ENCODE results near the gene MYH11.
"Not testable (repeated sequence)": the region's sequence is repeated elsewhere in the genome, so short reads cannot be mapped to it uniquely, and the experiment has no call there.

The MYH11 gene

GRCh38 chr16:15799851-15800495 lies 56.9 kb downstream of the MYH11 start:
- no peak for DNase-seq (ENCODE audit: low spot score in 2 of 2)
- Histone ChIP-seq H3K4me1 (no peaks in the 10 kb centered on the region), H3K36me3 (replicated peaks) (no peaks in the 10 kb centered on the region), H3K4me3 (no peak overlapping the region), H3K27me3 (ENCODE audit: low read depth) (no peaks in the 10 kb centered on the region), H3K9me3 (no peaks in the 10 kb centered on the region)
- in situ Hi-C loops (cut with MboI; ENCODE audit: low sequenced_read_pairs) = no loop called here

GRCh38 chr16:15798671-15799070 lies 58.2 kb downstream of the MYH11 start:
- H3K4me3 ChIP-seq = no peak overlapping the region

GRCh38 chr16:15796885-15797284 lies 59.9 kb downstream of the MYH11 start:
- in situ Hi-C loops (cut with MboI; ENCODE audit: low sequenced_read_pairs) = no loop called here
- no peak overlapping the region for H3K4me3 ChIP-seq
- no peak for DNase-seq (ENCODE audit: low spot score in 2 of 2)
- no peaks in the 10 kb centered on the region for H3K4me1 ChIP-seq
- H3K9me3 ChIP-seq = no peaks in the 10 kb centered on the region
- H3K36me3 ChIP-seq (replicated peaks) = no peaks in the 10 kb centered on the region
- H3K27me3 ChIP-seq (ENCODE audit: low read depth) = no peaks in the 10 kb centered on the region

More at GRCh38 chr16:15798671-15799070, 58.2 kb downstream of the MYH11 start:
- DNase-seq (ENCODE audit: low spot score in 2 of 2) = no peak
- no peaks in the 10 kb centered on the region for H3K4me1 ChIP-seq
- H3K36me3 ChIP-seq (replicated peaks) = no peaks in the 10 kb centered on the region
- H3K27me3 ChIP-seq (ENCODE audit: low read depth) = no peaks in the 10 kb centered on the region
- H3K9me3 ChIP-seq = no peaks in the 10 kb centered on the region
- in situ Hi-C loops (cut with MboI; ENCODE audit: low sequenced_read_pairs) = no loop called here

DNA sequence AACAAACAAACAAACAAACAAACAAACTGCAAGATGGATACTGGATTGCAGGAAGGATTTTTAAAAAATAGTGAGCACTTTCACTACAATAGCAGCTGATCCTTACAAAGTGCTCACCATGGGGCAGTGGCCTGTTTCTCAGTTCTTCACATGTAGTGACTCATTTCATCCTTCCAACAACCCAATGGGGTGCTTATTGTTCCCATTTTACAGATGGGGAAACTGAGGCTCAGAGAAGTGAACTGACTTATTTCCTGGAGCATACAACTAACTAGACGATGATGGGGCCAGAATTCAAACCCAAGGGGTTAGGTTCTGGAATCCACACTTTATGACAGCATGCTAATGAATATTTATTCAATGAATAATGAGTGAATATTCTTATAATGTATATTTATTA lies 61.2 kb downstream of the MYH11 start:
- no peak overlapping the region for H3K4me3 ChIP-seq
- H3K27me3 ChIP-seq (ENCODE audit: low read depth) = no peaks in the 10 kb centered on the region
- no peaks in the 10 kb centered on the region for H3K36me3 ChIP-seq (replicated peaks)
- DNase-seq (ENCODE audit: low spot score in 2 of 2) = no peak
- H3K4me1 ChIP-seq = no peaks in the 10 kb centered on the region
- H3K9me3 ChIP-seq = no peaks in the 10 kb centered on the region
- in situ Hi-C loops (cut with MboI; ENCODE audit: low sequenced_read_pairs) = no loop called here

- no peaks in the 10 kb centered on the region for H3K27me3 ChIP-seq (ENCODE audit: low read depth)
- no peak overlapping the region for H3K4me3 ChIP-seq
- H3K36me3 ChIP-seq (replicated peaks) = no peaks in the 10 kb centered on the region
- H3K9me3 ChIP-seq = no peaks in the 10 kb centered on the region
- in situ Hi-C loops (cut with MboI; ENCODE audit: low sequenced_read_pairs) = no loop called here
- no peaks in the 10 kb centered on the region for H3K4me1 ChIP-seq
- no peak for DNase-seq (ENCODE audit: low spot score in 2 of 2)
Observed at GRCh38 chr16:15792563-15792971, 64.3 kb downstream of the MYH11 start.

DNA sequence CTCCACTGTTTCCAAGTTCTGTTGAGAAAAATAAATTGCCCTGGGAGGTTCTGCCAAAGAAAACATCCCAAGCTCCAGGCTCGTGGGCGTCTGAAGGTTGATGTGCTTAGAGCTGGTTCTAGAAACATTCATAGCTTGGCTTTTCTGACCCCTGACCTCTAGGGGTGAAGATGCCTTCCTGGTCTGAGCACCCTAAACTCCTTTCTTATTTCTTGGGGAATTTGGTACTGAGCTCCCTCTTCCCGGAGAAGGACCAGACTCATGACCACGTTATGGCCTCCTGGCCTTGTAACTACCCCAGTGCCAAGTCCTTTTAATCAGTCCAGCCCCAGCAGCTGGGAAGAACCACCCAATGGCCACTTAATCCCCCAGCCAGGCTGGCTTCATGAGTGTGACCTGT lies 66.4 kb downstream of the MYH11 start:
- Histone ChIP-seq H3K4me3 (no peak overlapping the region), H3K9me3 (no peaks in the 10 kb centered on the region), H3K36me3 (replicated peaks) (no peaks in the 10 kb centered on the region), H3K27me3 (ENCODE audit: low read depth) (no peaks in the 10 kb centered on the region), H3K4me1 (no peaks in the 10 kb centered on the region)
- in situ Hi-C loops (cut with MboI; ENCODE audit: low sequenced_read_pairs) = no loop called here
- no peak for DNase-seq (ENCODE audit: low spot score in 2 of 2)

DNA sequence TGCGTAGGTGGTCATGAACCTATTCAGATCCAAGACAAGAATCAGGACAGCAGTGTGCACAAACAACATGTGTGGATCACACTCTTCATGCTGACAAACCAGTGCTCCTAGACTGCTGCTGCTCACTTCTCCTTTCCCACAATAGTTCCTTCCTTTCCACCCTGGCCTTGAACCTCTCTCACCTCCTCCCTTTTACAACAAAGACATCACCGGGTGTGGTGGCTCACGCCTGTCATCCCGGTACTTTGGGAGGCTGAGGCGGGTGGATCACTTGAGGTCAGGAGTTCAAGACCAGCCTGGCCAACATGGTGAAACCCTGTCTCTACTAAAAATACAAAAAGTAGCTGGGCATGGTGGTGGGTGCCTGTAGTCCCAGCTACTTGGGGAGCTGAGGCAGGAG lies 67.0 kb downstream of the MYH11 start:
- DNase-seq (ENCODE audit: low spot score in 2 of 2); in situ Hi-C loops (cut with MboI; ENCODE audit: low sequenced_read_pairs); H3K9me3 ChIP-seq; H3K36me3 ChIP-seq (replicated peaks); H3K27me3 ChIP-seq (ENCODE audit: low read depth); H3K4me1 ChIP-seq; H3K4me3 ChIP-seq: not testable (repeated sequence)

DNA sequence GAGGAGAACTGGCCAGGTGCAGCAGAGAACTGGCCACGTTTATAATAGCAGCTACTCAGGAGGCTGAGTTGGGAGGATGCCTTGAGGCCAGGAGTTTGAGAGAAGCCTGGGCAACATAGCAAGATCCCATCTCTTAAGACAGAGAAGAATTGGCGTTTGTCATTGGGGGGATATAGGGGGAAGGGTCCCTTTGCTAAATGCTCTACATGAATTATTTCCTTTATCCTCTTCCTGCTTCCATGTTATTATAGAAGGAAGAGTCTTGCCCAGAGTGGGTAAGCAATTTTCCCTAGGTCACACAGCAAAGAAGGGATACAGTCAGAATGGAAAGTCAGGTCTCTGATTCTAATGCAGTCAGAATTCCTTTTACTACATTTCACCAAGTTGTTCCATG lies 68.0 kb downstream of the MYH11 start:
- Histone ChIP-seq H3K4me3 (no peak overlapping the region), H3K27me3 (ENCODE audit: low read depth) (no peaks in the 10 kb centered on the region), H3K36me3 (replicated peaks) (no peaks in the 10 kb centered on the region), H3K9me3 (no peaks in the 10 kb centered on the region), H3K4me1 (no peaks in the 10 kb centered on the region)
- DNase-seq (ENCODE audit: low spot score in 2 of 2) = no peak
- in situ Hi-C loops (cut with MboI; ENCODE audit: low sequenced_read_pairs) = no loop called here

- in situ Hi-C loops (cut with MboI; ENCODE audit: low sequenced_read_pairs) = no loop called here
- Histone ChIP-seq H3K4me3 (no peak overlapping the region), H3K27me3 (ENCODE audit: low read depth) (no peaks in the 10 kb centered on the region), H3K9me3 (no peaks in the 10 kb centered on the region), H3K36me3 (replicated peaks) (no peaks in the 10 kb centered on the region), H3K4me1 (no peaks in the 10 kb centered on the region)
- DNase-seq (ENCODE audit: low spot score in 2 of 2) = no peak
Observed at GRCh38 chr16:15786501-15786900, 70.3 kb downstream of the MYH11 start.

DNA sequence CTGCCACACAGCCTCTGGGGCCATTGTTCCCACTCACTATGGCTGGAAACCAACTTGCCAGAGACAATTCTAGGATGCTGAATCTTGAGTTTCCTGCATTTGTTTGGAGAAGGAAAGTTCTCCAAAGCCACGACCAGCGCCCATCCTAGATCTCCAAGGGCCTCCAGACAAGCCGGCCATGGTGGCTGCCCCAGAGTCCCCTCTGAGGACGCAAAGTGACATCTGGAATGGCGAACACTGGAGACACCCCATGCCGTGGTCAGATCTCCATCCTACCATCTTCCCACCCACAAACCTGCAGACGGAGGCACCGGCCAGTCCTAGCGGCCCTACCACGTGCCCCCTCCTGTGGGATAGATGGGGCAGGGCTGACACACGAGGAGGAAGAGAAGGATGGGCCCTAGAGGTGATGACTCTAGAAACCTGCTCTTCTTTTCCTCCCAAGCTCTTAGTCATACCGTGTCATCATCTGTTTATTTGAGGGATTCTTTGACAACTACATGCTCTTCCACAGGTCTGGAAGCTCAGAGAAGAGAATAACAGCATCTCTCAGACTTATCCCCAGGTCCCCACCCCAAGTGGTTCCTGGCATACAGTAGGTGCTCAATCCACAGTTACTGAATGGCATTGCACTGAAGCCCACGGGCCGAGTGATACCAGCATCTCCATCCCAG lies 71.3 kb downstream of the MYH11 start:
- H3K27me3 ChIP-seq (ENCODE audit: low read depth) = no peaks in the 10 kb centered on the region
- H3K36me3 ChIP-seq (replicated peaks) = no peaks in the 10 kb centered on the region
- no peak overlapping the region for H3K4me3 ChIP-seq
- in situ Hi-C loops (cut with MboI; ENCODE audit: low sequenced_read_pairs) = no loop called here
- H3K4me1 ChIP-seq = no peaks in the 10 kb centered on the region
- H3K9me3 ChIP-seq = no peaks in the 10 kb centered on the region
- DNase-seq (ENCODE audit: low spot score in 2 of 2) = no peak

DNA sequence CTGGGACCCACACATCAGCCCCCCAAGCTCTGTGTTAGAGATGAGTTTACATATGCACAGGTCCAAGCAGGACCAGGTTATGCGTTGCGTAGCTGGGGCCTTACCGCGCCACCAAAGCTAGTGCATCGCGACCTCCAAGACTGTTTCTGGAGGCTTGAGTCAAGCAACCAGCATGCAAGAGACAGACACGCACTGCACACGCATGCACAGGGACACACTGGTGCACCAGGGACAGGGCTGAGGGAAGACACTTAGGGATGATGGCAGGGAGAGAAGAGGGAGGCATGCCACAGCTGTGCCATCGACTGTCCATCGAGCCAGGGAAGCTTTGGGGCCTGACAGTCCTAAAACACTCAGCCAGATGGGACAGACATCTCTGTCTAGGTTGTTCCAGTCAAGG lies 72.8 kb downstream of the MYH11 start:
- Histone ChIP-seq H3K4me1 (no peaks in the 10 kb centered on the region), H3K4me3 (no peak overlapping the region), H3K27me3 (ENCODE audit: low read depth) (no peaks in the 10 kb centered on the region), H3K36me3 (replicated peaks) (no peaks in the 10 kb centered on the region), H3K9me3 (no peaks in the 10 kb centered on the region)
- in situ Hi-C loops (cut with MboI; ENCODE audit: low sequenced_read_pairs) = no loop called here
- DNase-seq (ENCODE audit: low spot score in 2 of 2) = no peak

DNA sequence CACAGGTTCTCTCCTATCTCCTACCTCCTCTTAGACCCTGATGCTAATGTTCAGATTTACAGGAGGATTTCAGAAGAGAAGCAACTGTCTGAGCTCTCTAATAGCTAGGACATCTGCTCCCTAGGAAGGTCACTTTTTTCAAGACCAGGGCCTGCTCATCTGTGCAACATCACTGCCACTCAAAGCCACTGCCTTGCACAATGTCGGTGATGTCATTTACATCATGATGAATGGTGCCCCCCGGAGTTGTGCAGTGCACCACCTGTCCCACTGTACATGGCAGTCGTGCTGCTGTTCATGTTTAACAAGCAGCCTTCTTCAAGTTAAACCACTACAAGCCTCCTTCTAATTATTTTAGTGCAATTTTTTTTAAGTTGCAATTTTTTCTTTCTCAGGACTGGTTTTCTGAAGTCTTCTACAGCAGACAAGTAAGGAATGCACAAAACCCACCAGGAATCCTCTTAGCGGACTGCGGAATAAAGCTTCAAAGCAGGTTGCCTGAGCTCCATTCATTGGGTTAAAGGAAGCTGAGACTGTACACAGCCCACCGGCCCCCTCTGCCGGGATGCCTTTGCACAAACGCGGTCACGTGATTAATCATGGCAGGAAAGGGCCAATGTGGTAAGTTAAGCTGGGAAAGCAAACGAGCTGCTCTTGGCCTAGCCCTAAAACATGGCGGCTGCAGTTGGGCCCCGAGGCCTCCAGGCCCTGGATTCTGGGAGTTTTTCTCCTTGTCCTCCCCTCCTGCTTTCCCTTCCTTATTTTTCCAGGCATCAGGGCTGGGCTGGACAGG lies 74.1 kb downstream of the MYH11 start:
- Histone ChIP-seq H3K4me1 (no peaks in the 10 kb centered on the region), H3K4me3 (no peak overlapping the region), H3K27me3 (ENCODE audit: low read depth) (no peaks in the 10 kb centered on the region), H3K9me3 (no peaks in the 10 kb centered on the region), H3K36me3 (replicated peaks) (no peaks in the 10 kb centered on the region)
- in situ Hi-C loops (cut with MboI; ENCODE audit: low sequenced_read_pairs) = no loop called here
- DNase-seq (ENCODE audit: low spot score in 2 of 2) = peak; percentile 22 to 66

- in situ Hi-C loops (cut with MboI; ENCODE audit: low sequenced_read_pairs) = no loop called here
- Histone ChIP-seq H3K4me1 (no peaks in the 10 kb centered on the region), H3K9me3 (no peaks in the 10 kb centered on the region), H3K4me3 (no peak overlapping the region), H3K27me3 (ENCODE audit: low read depth) (no peaks in the 10 kb centered on the region), H3K36me3 (replicated peaks) (no peaks in the 10 kb centered on the region)
- DNase-seq (ENCODE audit: low spot score in 2 of 2) = no peak
Observed at GRCh38 chr16:15781650-15782049, 75.2 kb downstream of the MYH11 start.

DNA sequence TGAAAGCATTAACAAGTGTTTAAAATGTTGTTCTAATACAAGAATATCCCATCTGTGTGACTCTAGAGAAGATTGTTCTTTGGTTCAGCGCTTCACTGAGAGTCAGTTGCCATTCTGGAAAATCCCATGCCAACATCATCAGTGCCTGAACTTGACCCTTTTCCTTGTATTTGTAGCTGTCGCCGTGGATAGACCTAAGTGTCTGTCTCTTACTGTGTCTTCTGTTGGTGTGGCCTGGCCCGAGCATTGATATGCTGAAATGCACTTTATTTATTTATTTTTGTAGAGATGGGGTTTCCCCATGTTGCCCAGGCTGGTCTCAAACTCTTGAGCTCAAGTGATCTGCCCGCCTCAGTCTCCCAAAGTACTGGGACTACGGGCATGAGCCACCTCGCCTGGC lies 76.0 kb downstream of the MYH11 start:
- in situ Hi-C loops (cut with MboI; ENCODE audit: low sequenced_read_pairs) = no loop called here
- H3K9me3 ChIP-seq = no peaks in the 10 kb centered on the region
- DNase-seq (ENCODE audit: low spot score in 2 of 2) = no peak
- H3K4me3 ChIP-seq = no peak overlapping the region
- H3K4me1 ChIP-seq = no peaks in the 10 kb centered on the region
- no peaks in the 10 kb centered on the region for H3K27me3 ChIP-seq (ENCODE audit: low read depth)
- no peaks in the 10 kb centered on the region for H3K36me3 ChIP-seq (replicated peaks)

Measured in HAP-1 (cell line).